Smooth muscle cell (in vitro differentiated cells): ENCODE results near the gene SCN4B. TPM values are rescaled to one million over a fixed set of nuclear protein-coding genes. Genes with fewer than 3 reads are reported as not detected.

Source experiments
- DNase-seq: peaks from one replicate; lab custom pipeline; 2025; ENCODE audit not compliant: unreplicated experiment; lab: John Stamatoyannopoulos, UW
- H2AFZ ChIP-seq: fragments of 200-600 bp; sonication (generic); 2 replicates; pipeline ENCODE4 v1.6.0; 2016; ENCODE audit warnings: antibody characterized with exemption, low read depth, mild to moderate bottlenecking
- H3F3A ChIP-seq: fragments of 200-600 bp; sonication (generic); 2 replicates; pipeline ENCODE4 v1.6.0; 2017; ENCODE audit warnings: antibody characterized with exemption, low read depth
- H3K27ac ChIP-seq: fragments of 200-600 bp; sonication (generic); 2 replicates; pipeline ENCODE4 v1.5.1; 2016; ENCODE audit warnings: low read depth, mild to moderate bottlenecking
- H3K27me3 ChIP-seq: fragments of 200-600 bp; sonication (generic); 2 replicates; pipeline ENCODE4 v1.6.1; 2016; ENCODE audit warnings: low read depth, mild to moderate bottlenecking
- H3K36me3 ChIP-seq: fragments of 200-600 bp; sonication (generic); 2 replicates; pipeline ENCODE4 v1.5.1; 2016; ENCODE audit warnings: low read depth
- H3K4me1 ChIP-seq: fragments of 200-600 bp; sonication (generic); 2 replicates; pipeline ENCODE4 v1.5.1; 2016; ENCODE audit warnings: low read depth
- H3K4me2 ChIP-seq: fragments of 200-600 bp; sonication (generic); 2 replicates; pipeline ENCODE4 v1.6.0; 2016; ENCODE audit warnings: mild to moderate bottlenecking
- H3K4me3 ChIP-seq: fragments of 200-600 bp; sonication (generic); 2 replicates; pipeline ENCODE4 v1.5.1; 2016; ENCODE audit warnings: mild to moderate bottlenecking
- H3K79me2 ChIP-seq: fragments of 200-600 bp; sonication (generic); 2 replicates; pipeline ENCODE4 v1.6.0; 2016; ENCODE audit warnings: low read depth, mild to moderate bottlenecking
- H3K9ac ChIP-seq: fragments of 200-600 bp; sonication (generic); 2 replicates; pipeline ENCODE4 v1.6.0; 2016; ENCODE audit warnings: low read depth
- H3K9me3 ChIP-seq: fragments of 200-600 bp; sonication (generic); replicated peaks from 2 replicates; pipeline ENCODE4 v1.5.1; 2016; ENCODE audit warnings: low read depth
- H4K20me1 ChIP-seq: fragments of 200-600 bp; sonication (generic); 2 replicates; pipeline ENCODE4 v1.6.0; 2016; ENCODE audit warnings: low read depth
- CTCF ChIP-seq: fragments of 200-600 bp; sonication (generic); IDR thresholded peaks from 2 replicates; pipeline ENCODE4 v1.5.1; 2017; ENCODE audit warnings: borderline replicate concordance, mild to moderate bottlenecking, antibody characterized with exemption; ENCODE audit not compliant: insufficient read depth, poor library complexity, severe bottlenecking
- WGBS: methylation state at CpG from one replicate; pipeline ENCODE4 v1.1.7; 2016; ENCODE audit warnings: low lambda C conversion rate; 5-methylcytosine and 5-hydroxymethylcytosine counted together
- polyA plus RNA-seq: library from polyadenylated mRNA; unstranded; fragments of >200 nt; fragmentation: Nextera tagmentation; extraction: Ambion mirVana; gene quantifications from 2 replicates; pipeline ENCODE4 v1.2.1, GENCODE V29; 2016
- total RNA-seq: library from RNA; depleted of rRNA; stranded (reverse); fragments of >200 nt; gene quantifications from 2 replicates; pipeline ENCODE4 v1.2.3, GENCODE V29; 2014

SCN4B gene
- total and polyA plus RNA-seq, 2 experiments from 2014 or later: not detected

- H3F3A ChIP-seq: no peaks in the 10 kb centered on the region
- no peaks in the 10 kb centered on the region for H3K9me3 ChIP-seq
- no peak overlapping the region for H2AFZ ChIP-seq
- H3K4me1 ChIP-seq: no peaks in the 10 kb centered on the region
- whole genome bisulfite sequencing: 85% methylated on average over 3 of the region's 3 CpGs
- DNase-seq: no peak
- H3K79me2 ChIP-seq: no peaks in the 10 kb centered on the region
- H3K27me3 ChIP-seq: peaks cover 78% of the 10 kb centered on the region
- no peaks in the 10 kb centered on the region for H3K36me3 ChIP-seq
- no peak overlapping the region for H3K4me3 ChIP-seq
- H3K9ac ChIP-seq: no peak overlapping the region
- H4K20me1 ChIP-seq: no peaks in the 10 kb centered on the region
- no peak for TF ChIP-seq CTCF
- H3K4me2 ChIP-seq: no peak overlapping the region
- no peak overlapping the region for H3K27ac ChIP-seq
Observed at GRCh38 chr11:118162846-118163245, 10.2 kb upstream of the SCN4B start.

- H3K9ac ChIP-seq: no peak overlapping the region
- H3K9me3 ChIP-seq: no peaks in the 10 kb centered on the region
- no peaks in the 10 kb centered on the region for H3K36me3 ChIP-seq
- no peak overlapping the region for H2AFZ ChIP-seq
- no peaks in the 10 kb centered on the region for H3F3A ChIP-seq
- no peak for TF ChIP-seq CTCF
- WGBS: 78% methylated on average over 6 of the region's 6 CpGs
- no peak overlapping the region for H3K27ac ChIP-seq
- no peaks in the 10 kb centered on the region for H3K79me2 ChIP-seq
- H3K4me2 ChIP-seq: no peak overlapping the region
- H3K4me3 ChIP-seq: no peak overlapping the region
- no peaks in the 10 kb centered on the region for H4K20me1 ChIP-seq
- H3K4me1 ChIP-seq: peaks cover 4% of the 10 kb centered on the region
- H3K27me3 ChIP-seq: peaks cover 83% of the 10 kb centered on the region
- DNase-seq: no peak
Observed at GRCh38 chr11:118161786-118162185, 9.2 kb upstream of the SCN4B start.

- no peaks in the 10 kb centered on the region for H3K36me3 ChIP-seq
- peaks cover 95% of the 10 kb centered on the region for H3K27me3 ChIP-seq
- H3K4me2 ChIP-seq: no peak overlapping the region
- H3K27ac ChIP-seq: no peak overlapping the region
- H3F3A ChIP-seq: no peaks in the 10 kb centered on the region
- H4K20me1 ChIP-seq: no peaks in the 10 kb centered on the region
- no peaks in the 10 kb centered on the region for H3K9me3 ChIP-seq
- H3K4me3 ChIP-seq: no peak overlapping the region
- H3K4me1 ChIP-seq: peaks cover 26% of the 10 kb centered on the region
- TF ChIP-seq CTCF: no peak
- no peak for DNase-seq
- no peak overlapping the region for H2AFZ ChIP-seq
- no peaks in the 10 kb centered on the region for H3K79me2 ChIP-seq
- H3K9ac ChIP-seq: no peak overlapping the region
- WGBS: 41% methylated on average over 10 of the region's 10 CpGs
Observed at GRCh38 chr11:118157186-118157895, 4.7 kb upstream of the SCN4B start.
